ENCODE results near the gene IL18BP.

The IL18BP gene

GRCh38 chr11:71963468-71963867, 35.2 kb upstream of the IL18BP start:
- no peak overlapping the region for H3K18ac ChIP-seq (ENCODE audit: low read length)
- no peak overlapping the region for H2AK5ac ChIP-seq (ENCODE audit: low read length)
- H3K4me2 ChIP-seq (ENCODE audit: low read length), result no peak overlapping the region
- H2BK15ac ChIP-seq (replicated peaks; ENCODE audit: low read depth), result no peak overlapping the region
- H3K79me2 ChIP-seq (ENCODE audit: control insufficient read depth, insufficient read depth, low read length), result no peaks in the 10 kb centered on the region
- DNase-seq, result no peak
- H3K27me3 ChIP-seq (ENCODE audit: insufficient read depth, low read length, poor library complexity), result no peaks in the 10 kb centered on the region
- no peaks in the 10 kb centered on the region for H3K36me3 ChIP-seq (ENCODE audit: control insufficient read depth, insufficient read depth, low read length)
- H3K4me3 ChIP-seq (ENCODE audit: low read length), result no peak overlapping the region
- no peak overlapping the region for H2BK120ac ChIP-seq (ENCODE audit: low read depth, low read length)
- H3K27ac ChIP-seq (ENCODE audit: low read depth, low read length), result no peak overlapping the region
- no peak overlapping the region for H2BK5ac ChIP-seq (ENCODE audit: low read length)
- H3K23ac ChIP-seq (ENCODE audit: low read length), result no peak overlapping the region
- no CpG with 5 or more reads among the region's 8 CpGs for WGBS (ENCODE audit: extremely low coverage, insufficient coverage, low lambda C conversion rate)
- H4K5ac ChIP-seq (ENCODE audit: low read length), result no peak overlapping the region
- H3K79me1 ChIP-seq (ENCODE audit: low read length), result no peaks in the 10 kb centered on the region
- H3K4me1 ChIP-seq (ENCODE audit: control insufficient read depth, low read depth, low read length), result no peaks in the 10 kb centered on the region
- H4K8ac ChIP-seq (ENCODE audit: low read depth, low read length), result no peak overlapping the region
- H3K56ac ChIP-seq (ENCODE audit: low read length), result no peak overlapping the region
- H3K4ac ChIP-seq (ENCODE audit: low read depth, low read length), result no peak overlapping the region
- no peak overlapping the region for H3K9ac ChIP-seq (ENCODE audit: low read length)

DNA sequence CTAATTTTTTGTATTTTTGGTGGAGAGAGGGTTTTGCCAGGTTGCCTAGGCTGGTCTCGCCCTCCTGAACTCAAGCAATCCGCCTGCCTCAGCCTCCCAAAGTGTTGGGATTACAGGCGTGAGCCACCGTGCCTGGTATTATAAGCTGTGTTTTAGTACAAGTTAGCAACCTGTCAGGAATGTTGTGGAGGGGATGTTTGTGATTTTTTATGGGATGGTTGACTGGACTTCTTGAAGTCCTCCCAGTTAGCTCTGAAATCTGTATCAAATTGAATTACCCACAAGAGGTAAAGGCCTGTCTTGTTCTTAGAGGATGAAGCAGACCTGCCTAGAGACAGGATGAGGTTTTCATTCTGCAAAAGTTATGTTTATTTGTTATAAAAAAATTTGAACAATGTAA, 34.1 kb upstream of the IL18BP start:
- H3K4me1 ChIP-seq (ENCODE audit: control insufficient read depth, low read depth, low read length), result no peaks in the 10 kb centered on the region
- no peak overlapping the region for H3K18ac ChIP-seq (ENCODE audit: low read length)
- H3K23ac ChIP-seq (ENCODE audit: low read length), result no peak overlapping the region
- no peaks in the 10 kb centered on the region for H3K79me1 ChIP-seq (ENCODE audit: low read length)
- H4K8ac ChIP-seq (ENCODE audit: low read depth, low read length), result no peak overlapping the region
- H3K9ac ChIP-seq (ENCODE audit: low read length), result no peak overlapping the region
- no peak overlapping the region for H3K4ac ChIP-seq (ENCODE audit: low read depth, low read length)
- no CpG with 5 or more reads among the region's 4 CpGs for WGBS (ENCODE audit: extremely low coverage, insufficient coverage, low lambda C conversion rate)
- H3K4me3 ChIP-seq (ENCODE audit: low read length), result no peak overlapping the region
- no peak overlapping the region for H2BK5ac ChIP-seq (ENCODE audit: low read length)
- H3K27ac ChIP-seq (ENCODE audit: low read depth, low read length), result no peak overlapping the region
- H3K36me3 ChIP-seq (ENCODE audit: control insufficient read depth, insufficient read depth, low read length), result no peaks in the 10 kb centered on the region
- no peak overlapping the region for H2BK15ac ChIP-seq (replicated peaks; ENCODE audit: low read depth)
- no peaks in the 10 kb centered on the region for H3K79me2 ChIP-seq (ENCODE audit: control insufficient read depth, insufficient read depth, low read length)
- H3K4me2 ChIP-seq (ENCODE audit: low read length), result no peak overlapping the region
- no peaks in the 10 kb centered on the region for H3K27me3 ChIP-seq (ENCODE audit: insufficient read depth, low read length, poor library complexity)
- H4K5ac ChIP-seq (ENCODE audit: low read length), result no peak overlapping the region
- no peak for DNase-seq
- H3K56ac ChIP-seq (ENCODE audit: low read length), result no peak overlapping the region
- H2BK120ac ChIP-seq (ENCODE audit: low read depth, low read length), result no peak overlapping the region
- H2AK5ac ChIP-seq (ENCODE audit: low read length), result no peak overlapping the region

- DNase-seq, result no peak
- no peak overlapping the region for H3K4ac ChIP-seq (ENCODE audit: low read depth, low read length)
- no peak overlapping the region for H3K27ac ChIP-seq (ENCODE audit: low read depth, low read length)
- no peak overlapping the region for H4K8ac ChIP-seq (ENCODE audit: low read depth, low read length)
- no peak overlapping the region for H2BK120ac ChIP-seq (ENCODE audit: low read depth, low read length)
- no peaks in the 10 kb centered on the region for H3K4me1 ChIP-seq (ENCODE audit: control insufficient read depth, low read depth, low read length)
- H4K5ac ChIP-seq (ENCODE audit: low read length), result no peak overlapping the region
- no peak overlapping the region for H2BK15ac ChIP-seq (replicated peaks; ENCODE audit: low read depth)
- no peak overlapping the region for H2AK5ac ChIP-seq (ENCODE audit: low read length)
- no peaks in the 10 kb centered on the region for H3K27me3 ChIP-seq (ENCODE audit: insufficient read depth, low read length, poor library complexity)
- H3K79me2 ChIP-seq (ENCODE audit: control insufficient read depth, insufficient read depth, low read length), result no peaks in the 10 kb centered on the region
- no peak overlapping the region for H3K4me3 ChIP-seq (ENCODE audit: low read length)
- no peaks in the 10 kb centered on the region for H3K36me3 ChIP-seq (ENCODE audit: control insufficient read depth, insufficient read depth, low read length)
- no peak overlapping the region for H3K23ac ChIP-seq (ENCODE audit: low read length)
- WGBS (ENCODE audit: extremely low coverage, insufficient coverage, low lambda C conversion rate), result no CpG with 5 or more reads among the region's 2 CpGs
- no peak overlapping the region for H3K18ac ChIP-seq (ENCODE audit: low read length)
- H3K9ac ChIP-seq (ENCODE audit: low read length), result no peak overlapping the region
- no peak overlapping the region for H2BK5ac ChIP-seq (ENCODE audit: low read length)
- no peaks in the 10 kb centered on the region for H3K79me1 ChIP-seq (ENCODE audit: low read length)
- H3K56ac ChIP-seq (ENCODE audit: low read length), result no peak overlapping the region
- no peak overlapping the region for H3K4me2 ChIP-seq (ENCODE audit: low read length)
These were observed 27.0 kb upstream of the IL18BP start for GRCh38 chr11:71971680-71972079.

DNA sequence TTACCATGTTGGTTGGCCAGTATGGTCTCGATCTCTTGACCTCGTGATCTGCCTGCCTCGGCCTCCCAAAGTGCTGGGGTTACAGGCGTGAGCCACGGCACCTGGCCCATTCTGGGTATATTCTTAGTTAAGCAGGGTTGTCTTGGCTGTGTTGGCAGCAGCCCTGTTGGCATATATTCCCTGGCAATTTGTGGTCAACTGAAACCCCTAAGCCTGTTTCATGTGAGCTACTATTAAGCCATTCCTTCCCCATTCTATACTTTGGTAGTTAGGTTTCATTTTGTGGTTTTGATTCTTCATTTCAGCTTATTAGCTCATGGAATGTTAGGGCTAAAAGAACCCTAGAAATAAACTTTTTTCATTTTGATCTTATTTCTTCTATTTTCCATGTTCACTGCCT, 22.2 kb upstream of the IL18BP start:
- H3K4me1 ChIP-seq (ENCODE audit: control insufficient read depth, low read depth, low read length), result no peaks in the 10 kb centered on the region
- no peak overlapping the region for H2AK5ac ChIP-seq (ENCODE audit: low read length)
- no peaks in the 10 kb centered on the region for H3K79me2 ChIP-seq (ENCODE audit: control insufficient read depth, insufficient read depth, low read length)
- no peak overlapping the region for H3K18ac ChIP-seq (ENCODE audit: low read length)
- H2BK120ac ChIP-seq (ENCODE audit: low read depth, low read length), result no peak overlapping the region
- H3K4me2 ChIP-seq (ENCODE audit: low read length), result no peak overlapping the region
- H3K36me3 ChIP-seq (ENCODE audit: control insufficient read depth, insufficient read depth, low read length), result no peaks in the 10 kb centered on the region
- no CpG with 5 or more reads among the region's 5 CpGs for WGBS (ENCODE audit: extremely low coverage, insufficient coverage, low lambda C conversion rate)
- H3K4me3 ChIP-seq (ENCODE audit: low read length), result no peak overlapping the region
- no peak overlapping the region for H3K9ac ChIP-seq (ENCODE audit: low read length)
- no peaks in the 10 kb centered on the region for H3K79me1 ChIP-seq (ENCODE audit: low read length)
- H4K8ac ChIP-seq (ENCODE audit: low read depth, low read length), result no peak overlapping the region
- no peak overlapping the region for H4K5ac ChIP-seq (ENCODE audit: low read length)
- no peak overlapping the region for H2BK5ac ChIP-seq (ENCODE audit: low read length)
- no peak overlapping the region for H3K23ac ChIP-seq (ENCODE audit: low read length)
- H3K4ac ChIP-seq (ENCODE audit: low read depth, low read length), result no peak overlapping the region
- no peak overlapping the region for H3K27ac ChIP-seq (ENCODE audit: low read depth, low read length)
- no peaks in the 10 kb centered on the region for H3K27me3 ChIP-seq (ENCODE audit: insufficient read depth, low read length, poor library complexity)
- H3K56ac ChIP-seq (ENCODE audit: low read length), result no peak overlapping the region
- H2BK15ac ChIP-seq (replicated peaks; ENCODE audit: low read depth), result no peak overlapping the region
- DNase-seq, result no peak

- H2BK15ac ChIP-seq (replicated peaks; ENCODE audit: low read depth), result no peak overlapping the region
- no peak overlapping the region for H3K56ac ChIP-seq (ENCODE audit: low read length)
- H3K79me1 ChIP-seq (ENCODE audit: low read length), result no peaks in the 10 kb centered on the region
- no peak overlapping the region for H2AK5ac ChIP-seq (ENCODE audit: low read length)
- H4K5ac ChIP-seq (ENCODE audit: low read length), result no peak overlapping the region
- no peak overlapping the region for H4K8ac ChIP-seq (ENCODE audit: low read depth, low read length)
- whole genome bisulfite sequencing (ENCODE audit: extremely low coverage, insufficient coverage, low lambda C conversion rate), result no CpG with 5 or more reads among the region's 1 CpG
- no peaks in the 10 kb centered on the region for H3K79me2 ChIP-seq (ENCODE audit: control insufficient read depth, insufficient read depth, low read length)
- no peak overlapping the region for H3K23ac ChIP-seq (ENCODE audit: low read length)
- no peak overlapping the region for H3K18ac ChIP-seq (ENCODE audit: low read length)
- H3K36me3 ChIP-seq (ENCODE audit: control insufficient read depth, insufficient read depth, low read length), result no peaks in the 10 kb centered on the region
- no peak overlapping the region for H2BK5ac ChIP-seq (ENCODE audit: low read length)
- H3K4me3 ChIP-seq (ENCODE audit: low read length), result no peak overlapping the region
- no peak overlapping the region for H2BK120ac ChIP-seq (ENCODE audit: low read depth, low read length)
- H3K4me1 ChIP-seq (ENCODE audit: control insufficient read depth, low read depth, low read length), result no peaks in the 10 kb centered on the region
- H3K27ac ChIP-seq (ENCODE audit: low read depth, low read length), result no peak overlapping the region
- no peaks in the 10 kb centered on the region for H3K27me3 ChIP-seq (ENCODE audit: insufficient read depth, low read length, poor library complexity)
- H3K9ac ChIP-seq (ENCODE audit: low read length), result no peak overlapping the region
- no peak overlapping the region for H3K4me2 ChIP-seq (ENCODE audit: low read length)
- no peak overlapping the region for H3K4ac ChIP-seq (ENCODE audit: low read depth, low read length)
- DNase-seq, result no peak
These were observed 21.6 kb upstream of the IL18BP start for GRCh38 chr11:71977090-71977489.

- no peak overlapping the region for H2BK120ac ChIP-seq (ENCODE audit: low read depth, low read length)
- H2AK5ac ChIP-seq (ENCODE audit: low read length), result no peak overlapping the region
- no peaks in the 10 kb centered on the region for H3K79me2 ChIP-seq (ENCODE audit: control insufficient read depth, insufficient read depth, low read length)
- no peak overlapping the region for H3K23ac ChIP-seq (ENCODE audit: low read length)
- H3K36me3 ChIP-seq (ENCODE audit: control insufficient read depth, insufficient read depth, low read length), result no peaks in the 10 kb centered on the region
- no peak overlapping the region for H3K4me3 ChIP-seq (ENCODE audit: low read length)
- no peak overlapping the region for H3K9ac ChIP-seq (ENCODE audit: low read length)
- H3K79me1 ChIP-seq (ENCODE audit: low read length), result no peaks in the 10 kb centered on the region
- no CpG with 5 or more reads among the region's 7 CpGs for WGBS (ENCODE audit: extremely low coverage, insufficient coverage, low lambda C conversion rate)
- H3K56ac ChIP-seq (ENCODE audit: low read length), result no peak overlapping the region
- no peaks in the 10 kb centered on the region for H3K4me1 ChIP-seq (ENCODE audit: control insufficient read depth, low read depth, low read length)
- H3K18ac ChIP-seq (ENCODE audit: low read length), result no peak overlapping the region
- no peaks in the 10 kb centered on the region for H3K27me3 ChIP-seq (ENCODE audit: insufficient read depth, low read length, poor library complexity)
- H3K4me2 ChIP-seq (ENCODE audit: low read length), result no peak overlapping the region
- H3K4ac ChIP-seq (ENCODE audit: low read depth, low read length), result no peak overlapping the region
- H4K5ac ChIP-seq (ENCODE audit: low read length), result no peak overlapping the region
- no peak overlapping the region for H4K8ac ChIP-seq (ENCODE audit: low read depth, low read length)
- DNase-seq, result peak; percentile 52
- no peak overlapping the region for H3K27ac ChIP-seq (ENCODE audit: low read depth, low read length)
- no peak overlapping the region for H2BK15ac ChIP-seq (replicated peaks; ENCODE audit: low read depth)
- H2BK5ac ChIP-seq (ENCODE audit: low read length), result no peak overlapping the region
These were observed 20.8 kb upstream of the IL18BP start for GRCh38 chr11:71977743-71978418.
